ENCODE data around the gene CLOCK.

GRCh38 chr4:55545151-55545550 lies 1.6 kb downstream of the CLOCK start:
- TF ChIP-seq, protein P1, sequence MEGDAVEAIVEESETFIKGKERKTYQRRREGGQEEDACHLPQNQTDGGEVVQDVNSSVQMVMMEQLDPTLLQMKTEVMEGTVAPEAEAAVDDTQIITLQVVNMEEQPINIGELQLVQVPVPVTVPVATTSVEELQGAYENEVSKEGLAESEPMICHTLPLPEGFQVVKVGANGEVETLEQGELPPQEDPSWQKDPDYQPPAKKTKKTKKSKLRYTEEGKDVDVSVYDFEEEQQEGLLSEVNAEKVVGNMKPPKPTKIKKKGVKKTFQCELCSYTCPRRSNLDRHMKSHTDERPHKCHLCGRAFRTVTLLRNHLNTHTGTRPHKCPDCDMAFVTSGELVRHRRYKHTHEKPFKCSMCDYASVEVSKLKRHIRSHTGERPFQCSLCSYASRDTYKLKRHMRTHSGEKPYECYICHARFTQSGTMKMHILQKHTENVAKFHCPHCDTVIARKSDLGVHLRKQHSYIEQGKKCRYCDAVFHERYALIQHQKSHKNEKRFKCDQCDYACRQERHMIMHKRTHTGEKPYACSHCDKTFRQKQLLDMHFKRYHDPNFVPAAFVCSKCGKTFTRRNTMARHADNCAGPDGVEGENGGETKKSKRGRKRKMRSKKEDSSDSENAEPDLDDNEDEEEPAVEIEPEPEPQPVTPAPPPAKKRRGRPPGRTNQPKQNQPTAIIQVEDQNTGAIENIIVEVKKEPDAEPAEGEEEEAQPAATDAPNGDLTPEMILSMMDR (conservative IDR thresholded peaks at IDR 0.05; ENCODE audit: low read depth, low read length): no peak
- no peak for TF ChIP-seq EZH2 (IDR thresholded peaks at IDR 0.05; ENCODE audit: borderline replicate concordance, low read depth, low read length, poor library complexity, severe bottlenecking)

Data from A673 (cell line).